Hippocampal formation (tissue), 2 donors: Measurements from ENCODE around the gene SPA17.

ENCODE experiments used
- DNase-seq, 2 donors: peaks; one replicate each; lab custom pipeline; 2025; lab: John Stamatoyannopoulos, UW

Gene SPA17

DNA sequence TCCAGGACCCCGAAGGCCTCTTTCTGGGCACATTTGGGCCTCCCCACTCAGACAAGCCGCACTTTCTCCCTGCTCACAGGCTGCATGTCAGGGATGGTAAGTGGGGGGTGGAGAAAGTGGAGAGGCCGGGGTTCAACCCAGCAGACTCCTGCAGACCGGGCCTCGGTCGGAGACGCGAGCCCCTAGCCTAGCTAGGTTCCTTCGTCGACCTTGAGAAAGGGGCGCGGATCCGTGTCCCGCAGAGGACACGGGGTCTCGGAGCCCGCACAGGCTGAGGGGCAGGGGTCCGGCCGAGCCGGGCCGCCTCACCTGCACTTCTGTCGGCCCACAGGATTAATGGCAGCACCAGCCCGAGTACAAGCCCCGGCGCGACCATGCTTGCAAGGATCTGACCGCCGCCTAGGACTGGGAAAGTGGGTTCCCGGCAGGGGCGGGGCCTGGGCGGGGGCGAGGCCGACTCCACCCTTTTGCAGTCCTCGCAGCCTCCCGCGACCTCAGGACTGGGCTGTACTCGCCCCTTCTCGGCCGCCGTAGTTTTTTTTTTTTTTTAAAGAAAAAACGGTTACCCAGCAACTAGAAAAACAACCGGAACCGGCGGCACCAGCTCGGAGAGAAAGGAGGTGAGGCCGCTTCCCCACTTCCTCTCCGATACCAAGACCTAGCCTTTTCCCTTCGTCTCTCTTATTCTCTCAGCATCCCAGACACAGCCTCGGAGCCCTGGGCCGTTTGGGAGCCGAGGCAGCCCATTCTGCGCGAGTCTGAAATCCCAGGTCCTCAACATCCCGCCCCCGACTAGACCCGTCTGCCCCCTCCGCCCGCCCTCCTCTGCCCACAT is at the start of gene SPA17, which contains the start of gene SIAE:
Gene SPA17 (plus strand): TSS at position 572 of the 835 bp plus-strand sequence. CDS start 1,361 bp downstream, outside the sequence.
Gene SIAE (minus strand): TSS at position 407 of the 835 bp plus-strand sequence. CDS start 31 bp downstream, at position 376.
- DNase-seq, result peak; percentile 75 to 83

DNA sequence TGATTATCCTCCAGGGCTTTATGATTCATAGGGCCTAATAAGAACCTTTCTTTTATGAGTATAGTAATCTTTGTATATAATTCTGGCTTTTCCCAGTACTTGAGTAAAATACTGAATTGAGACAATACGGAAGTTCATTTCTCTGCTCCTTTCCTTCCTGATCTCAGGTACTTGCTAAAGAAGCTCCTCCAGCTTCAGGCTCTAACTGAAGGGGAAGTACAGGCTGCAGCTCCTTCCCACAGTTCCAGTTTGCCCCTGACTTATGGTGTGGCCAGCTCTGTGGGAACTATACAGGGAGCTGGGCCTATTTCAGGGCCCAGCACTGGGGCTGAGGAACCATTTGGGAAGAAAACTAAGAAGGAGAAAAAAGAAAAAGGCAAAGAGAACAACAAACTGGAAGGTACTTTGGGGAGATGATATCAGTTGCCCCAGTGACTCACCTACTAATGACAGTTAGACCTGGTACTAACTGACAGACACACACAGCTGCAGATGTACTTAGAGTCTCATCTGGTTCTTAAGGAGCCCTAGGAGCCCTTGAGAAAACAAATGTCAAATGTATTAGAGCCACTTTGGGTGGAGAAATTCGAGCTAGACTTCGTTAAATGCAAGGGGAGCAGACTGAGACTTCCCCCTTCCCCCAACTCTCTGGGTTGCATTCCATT is 48.1 kb upstream of the SPA17 start:
- no peak for DNase-seq

DNA sequence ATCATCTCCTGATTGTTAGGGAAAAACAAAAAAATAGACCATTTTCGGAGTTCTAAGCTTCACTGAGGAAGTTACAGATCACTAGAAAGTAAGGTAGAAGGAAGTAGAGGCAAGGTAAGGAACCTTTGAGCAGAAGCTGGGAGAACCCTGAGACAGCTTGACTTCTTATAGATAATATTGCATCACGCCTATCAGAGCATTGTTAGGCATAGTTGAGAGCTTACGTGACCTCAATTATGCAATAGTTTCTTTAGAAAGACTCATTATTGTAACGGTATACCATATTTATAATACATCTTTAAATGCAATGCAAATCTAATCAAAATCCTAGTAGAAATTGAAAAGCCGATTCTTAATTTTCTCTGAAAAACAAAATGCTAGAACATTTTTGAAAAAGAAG is 46.2 kb upstream of the SPA17 start:
- DNase-seq, result no peak

- DNase-seq, result no peak
Measured at GRCh38 chr11:124629961-124630360, 43.7 kb upstream of the SPA17 start.

DNA sequence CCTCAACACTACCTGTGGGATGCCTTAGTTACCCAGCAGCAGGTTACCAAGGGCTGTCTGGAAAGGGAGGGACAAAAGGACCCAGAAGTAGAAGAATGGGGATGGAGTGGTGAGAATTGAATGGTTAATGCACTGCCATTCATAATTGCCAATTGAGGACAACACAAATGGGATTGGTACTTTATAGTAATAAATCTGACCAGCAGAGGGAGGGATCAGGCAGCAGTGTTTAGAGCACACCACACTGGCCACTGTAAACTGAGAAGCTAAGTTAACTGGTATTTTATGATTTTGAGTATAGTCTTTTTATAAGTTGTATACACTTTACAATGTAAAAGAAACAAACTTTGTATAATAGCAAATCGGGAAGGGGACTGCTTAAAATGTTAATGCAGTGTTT is 40.3 kb upstream of the SPA17 start:
- DNase-seq, result no peak

GRCh38 chr11:124635932-124636331 is 37.8 kb upstream of the SPA17 start:
- no peak for DNase-seq

DNA sequence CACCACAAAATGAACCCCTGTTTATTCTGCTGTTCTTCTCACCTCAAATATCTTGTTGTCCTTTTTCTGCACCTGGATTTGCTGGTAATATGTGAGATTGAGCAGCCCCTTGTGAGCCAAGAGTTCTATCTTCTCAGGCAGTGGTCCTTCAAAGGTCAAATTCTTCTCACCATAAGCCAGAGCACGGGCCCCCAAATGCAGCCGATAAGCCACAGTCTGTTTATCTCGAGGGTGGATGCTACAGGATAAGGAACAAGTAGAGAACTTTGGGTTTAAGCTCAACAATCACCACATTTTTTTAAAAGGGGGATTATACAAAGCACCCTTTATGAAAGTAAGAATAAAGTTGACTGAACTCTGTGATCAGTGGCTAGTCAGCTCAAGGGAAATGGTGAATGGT is 35.2 kb upstream of the SPA17 start:
- DNase-seq, result no peak

- no peak for DNase-seq
Measured at GRCh38 chr11:124639186-124639585, 34.5 kb upstream of the SPA17 start.

DNA sequence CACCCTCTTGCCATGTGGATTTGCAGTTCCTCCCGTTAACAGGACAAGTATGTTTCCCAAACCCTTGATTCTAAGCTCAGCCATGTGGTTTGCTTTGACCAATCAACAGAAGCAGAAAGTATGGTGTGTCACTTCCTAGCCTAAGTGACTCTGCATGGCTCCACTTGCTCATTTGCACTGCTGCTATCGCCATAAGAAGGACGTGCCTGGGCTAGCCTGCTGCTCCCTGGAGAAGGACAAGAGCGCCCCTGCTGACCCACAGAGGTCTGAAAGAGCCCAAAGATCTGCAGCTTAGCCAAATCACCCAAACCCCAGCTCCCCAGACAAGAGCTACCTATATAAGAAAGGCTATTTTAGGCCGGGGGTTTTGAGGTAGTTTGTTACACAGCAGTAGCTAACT is 33.0 kb upstream of the SPA17 start:
- no peak for DNase-seq

GRCh38 chr11:124642628-124643027 is 31.1 kb upstream of the SPA17 start:
- no peak for DNase-seq

- no peak for DNase-seq
Measured at GRCh38 chr11:124643042-124643604, 30.6 kb upstream of the SPA17 start.

DNA sequence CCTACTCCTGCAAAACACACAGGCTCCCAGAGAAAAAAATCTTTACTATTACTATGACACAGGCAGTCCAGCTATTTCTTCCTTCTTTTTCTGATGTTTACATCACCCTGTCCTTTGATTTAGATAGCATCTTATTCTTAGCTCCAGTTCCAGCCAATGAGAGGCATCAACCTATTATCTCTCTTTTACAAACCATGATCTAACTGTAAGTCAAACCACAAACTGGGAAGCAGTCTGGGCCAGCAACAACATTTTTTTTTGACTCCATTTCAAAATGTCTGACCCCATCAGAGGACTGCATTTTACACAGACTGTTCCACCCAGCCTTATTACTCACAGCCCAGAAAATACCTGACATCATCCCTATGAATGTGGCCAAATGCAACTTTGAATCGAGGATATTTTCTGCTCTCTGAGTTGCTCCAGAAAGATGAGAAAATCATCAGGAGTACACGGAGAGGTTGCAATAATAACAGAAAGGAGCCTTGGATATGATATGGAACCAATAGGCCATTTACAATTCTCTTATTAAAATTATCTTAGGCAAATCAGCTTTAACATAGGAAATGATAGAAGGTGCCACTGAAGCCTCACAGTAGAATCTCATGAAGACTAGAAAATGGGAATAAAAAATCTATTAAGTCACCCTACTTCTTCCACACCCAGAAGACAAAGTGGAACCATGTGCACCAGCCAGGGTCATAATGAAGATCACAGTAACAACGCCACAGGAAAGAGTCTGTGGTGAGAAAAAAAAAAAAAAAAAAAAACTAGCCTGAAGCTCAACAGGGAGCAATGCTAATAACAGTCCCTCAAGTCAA is 29.9 kb upstream of the SPA17 start:
- no peak for DNase-seq

- DNase-seq, result peak; percentile 39 to 66
Measured at GRCh38 chr11:124644426-124645280, 29.1 kb upstream of the SPA17 start.

DNA sequence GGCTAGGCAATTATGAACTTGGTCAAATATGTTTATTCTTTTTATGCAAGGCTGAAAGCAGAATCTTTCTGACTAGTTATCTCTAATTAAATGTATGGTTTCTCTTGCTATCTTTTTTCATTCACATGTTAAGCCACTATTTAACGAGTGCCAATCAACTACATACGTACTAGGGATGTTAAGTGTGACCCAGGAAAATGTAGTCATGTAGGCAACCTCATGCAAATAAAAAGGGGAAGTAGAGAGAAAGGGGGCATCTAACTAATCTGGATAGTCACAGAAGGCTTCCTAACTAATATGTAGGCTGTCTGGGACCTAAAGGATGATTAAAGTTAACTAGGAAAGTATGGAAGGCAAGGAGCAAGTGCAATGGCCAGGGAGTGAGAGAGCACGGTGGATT is 27.6 kb upstream of the SPA17 start:
- DNase-seq, result no peak

DNA sequence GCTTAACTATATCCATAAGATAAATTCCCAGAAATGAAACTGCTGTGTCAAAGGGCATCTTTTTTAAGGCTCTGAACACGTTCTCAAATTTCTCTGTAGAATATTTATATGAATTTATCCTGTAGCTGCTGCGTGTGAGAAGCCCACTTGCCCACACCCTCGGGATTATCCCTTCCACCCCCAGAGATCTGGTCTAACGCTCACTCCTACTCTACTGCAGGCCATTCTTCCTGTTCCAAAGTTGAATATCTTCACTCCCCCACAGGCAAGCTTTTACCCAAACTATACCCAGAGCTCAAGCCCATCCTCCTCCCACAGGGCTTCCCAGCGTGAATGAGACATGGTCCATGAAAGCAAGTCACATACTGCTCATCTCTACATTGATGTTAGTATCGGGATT is 25.1 kb upstream of the SPA17 start:
- no peak for DNase-seq

GRCh38 chr11:124656774-124657630 is 16.7 kb upstream of the SPA17 start:
- peak in 1 of 2 donors; percentile 63 for DNase-seq

GRCh38 chr11:124657904-124658303 is 15.8 kb upstream of the SPA17 start:
- no peak for DNase-seq

DNA sequence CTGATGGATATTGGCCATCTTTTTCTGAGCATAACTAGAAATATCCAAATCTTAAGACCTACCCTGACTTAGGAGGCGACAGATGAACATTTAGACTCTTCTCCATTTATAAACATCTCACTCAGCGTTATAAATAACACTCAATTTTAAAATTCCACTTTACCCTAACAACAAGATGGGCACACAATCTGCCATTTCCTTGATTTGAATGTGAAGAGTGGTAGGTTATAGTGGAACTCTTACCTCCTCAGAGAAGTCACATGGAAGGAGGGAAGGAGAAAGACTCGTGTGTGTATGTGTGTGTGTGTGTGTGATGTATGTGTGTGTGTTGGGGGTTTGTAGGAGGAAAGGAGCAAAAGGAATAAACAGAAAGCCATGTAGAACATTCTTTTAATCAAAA is 15.2 kb upstream of the SPA17 start:
- DNase-seq, result no peak

DNA sequence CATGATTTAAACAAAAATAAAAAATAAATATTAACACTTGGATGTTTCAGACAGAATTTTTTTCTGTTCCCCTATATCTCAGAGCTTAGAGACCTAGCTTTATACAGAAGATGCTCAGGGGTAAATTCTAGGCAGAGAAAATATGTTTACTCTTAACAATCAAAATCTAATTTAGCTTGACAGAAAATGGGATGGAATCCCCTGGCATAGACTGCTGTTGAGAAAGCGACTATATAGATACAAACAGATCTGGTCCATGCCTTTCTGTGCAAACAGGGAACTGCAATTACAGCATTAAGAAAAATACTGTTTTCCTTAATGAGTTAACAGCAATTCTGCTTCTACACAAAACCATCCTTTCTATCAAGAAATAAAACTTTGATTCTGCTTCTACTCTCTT is 14.7 kb upstream of the SPA17 start:
- DNase-seq, result no peak

DNA sequence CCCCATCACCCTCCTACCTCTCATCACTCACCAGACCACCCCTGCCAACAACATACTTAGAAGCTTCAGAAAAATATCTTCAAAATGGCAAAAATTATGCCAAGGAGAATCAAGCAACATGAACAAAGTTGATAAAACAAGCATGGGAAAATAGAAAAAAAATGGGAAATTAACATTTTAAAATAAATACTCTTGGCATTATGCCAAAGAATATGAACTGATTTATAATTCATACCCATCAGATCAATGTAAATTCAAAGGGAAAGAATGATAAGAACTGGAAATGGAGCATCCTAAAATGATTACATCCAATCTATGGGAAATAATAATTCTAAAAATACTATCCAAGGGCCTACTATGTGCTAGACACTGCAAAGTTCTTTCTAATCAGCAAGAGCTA is 12.2 kb upstream of the SPA17 start:
- no peak for DNase-seq
